Astrocyte (in vitro differentiated cells and primary cell): ENCODE results near the gene EMP2. TPM values are rescaled to one million over a fixed set of nuclear protein-coding genes. Genes with fewer than 3 reads are reported as not detected.

Experiments used
- DNase-seq: peaks from one replicate; pipeline ENCODE4 v3.0.0-alpha.2; 2010; ENCODE audit warnings: low read depth
- FAIRE-seq: peaks from 2 replicates; lab custom pipeline; 2011; peaks lifted over from hg19 to GRCh38; lab: Jason Lieb, UNC
- H2AFZ ChIP-seq: 2 replicates; pipeline ENCODE4 v1.6.0; 2012; ENCODE audit warnings: low read depth, low read length, inconsistent platforms
- H3K27ac ChIP-seq: 2 replicates; pipeline ENCODE4 v1.5.1; 2011; ENCODE audit warnings: low read depth, low read length, inconsistent platforms
- H3K27me3 ChIP-seq: 2 replicates; pipeline ENCODE4 v1.6.0; 2011; ENCODE audit warnings: low read length, inconsistent platforms; ENCODE audit not compliant: insufficient read depth
- H3K36me3 ChIP-seq: 2 replicates; pipeline ENCODE4 v1.5.1; 2011; ENCODE audit warnings: low read length, inconsistent platforms; ENCODE audit not compliant: insufficient read depth
- H3K4me1 ChIP-seq: 2 replicates; pipeline ENCODE4 v1.5.1; 2011; ENCODE audit warnings: low read length, inconsistent platforms; ENCODE audit not compliant: insufficient read depth
- H3K4me2 ChIP-seq: 2 replicates; pipeline ENCODE4 v1.6.0; 2012; ENCODE audit warnings: low read length, inconsistent platforms
- H3K4me3 ChIP-seq: 2 replicates; pipeline ENCODE4 v1.5.1; 2011; ENCODE audit warnings: low read depth, mild to moderate bottlenecking, low read length, inconsistent platforms; ENCODE audit not compliant: insufficient read depth
- H3K79me2 ChIP-seq: 2 replicates; pipeline ENCODE4 v1.6.0; 2012; ENCODE audit warnings: mild to moderate bottlenecking, low read length, inconsistent platforms; ENCODE audit not compliant: insufficient read depth
- H3K9ac ChIP-seq: 2 replicates; pipeline ENCODE4 v1.6.0; 2012; ENCODE audit warnings: mild to moderate bottlenecking, low read length, inconsistent platforms
- H3K9me3 ChIP-seq: 2 replicates; pipeline ENCODE4 v1.5.1; 2012; ENCODE audit warnings: low read depth, mild to moderate bottlenecking, low read length, inconsistent platforms; ENCODE audit not compliant: insufficient read depth
- H4K20me1 ChIP-seq: 2 replicates; pipeline ENCODE4 v1.6.0; 2012; ENCODE audit warnings: low read length, inconsistent platforms; ENCODE audit not compliant: insufficient read depth
- H3K27ac Mint-ChIP-seq: one replicate; pipeline ENCODE4 v1.8.0; 2021; ENCODE audit warnings: mild to moderate bottlenecking, mixed read lengths; ENCODE audit not compliant: unreplicated experiment
- H3K27me3 Mint-ChIP-seq: one replicate; pipeline ENCODE4 v1.8.0; 2021; ENCODE audit warnings: low read depth, mixed read lengths; ENCODE audit not compliant: unreplicated experiment
- H3K36me3 Mint-ChIP-seq: one replicate; pipeline ENCODE4 v1.8.0; 2021; ENCODE audit warnings: low read depth, mixed read lengths; ENCODE audit not compliant: unreplicated experiment
- H3K4me1 Mint-ChIP-seq: one replicate; pipeline ENCODE4 v1.8.0; 2021; ENCODE audit warnings: low read depth, mixed read lengths; ENCODE audit not compliant: unreplicated experiment
- H3K4me3 Mint-ChIP-seq: one replicate; pipeline ENCODE4 v1.8.0; 2021; ENCODE audit warnings: mild to moderate bottlenecking, moderate library complexity, mixed read lengths; ENCODE audit not compliant: unreplicated experiment
- H3K9me3 Mint-ChIP-seq: one replicate; pipeline ENCODE4 v1.8.0; 2021; ENCODE audit warnings: mild to moderate bottlenecking, mixed read lengths; ENCODE audit not compliant: unreplicated experiment
- EZH2 ChIP-seq: IDR thresholded peaks from 2 replicates; pipeline ENCODE4 v1.6.1; 2012; ENCODE audit warnings: mild to moderate bottlenecking, low read length, inconsistent platforms; ENCODE audit not compliant: insufficient read depth
- total RNA-seq: library from RNA; stranded (reverse); gene quantifications from 2 replicates; pipeline ENCODE4 v1.2.1, GENCODE V29; 2021
- TF ChIP-seq, protein P1 (sequence below): IDR thresholded peaks from 2 replicates; pipeline ENCODE4 v1.5.1; 2011; ENCODE audit warnings: low read depth, mild to moderate bottlenecking, inconsistent platforms, low read length, moderate library complexity; ENCODE audit not compliant: insufficient read depth

The EMP2 gene
- total RNA-seq, 1 donor from 2014 or later: 1.7 TPM

DNA sequence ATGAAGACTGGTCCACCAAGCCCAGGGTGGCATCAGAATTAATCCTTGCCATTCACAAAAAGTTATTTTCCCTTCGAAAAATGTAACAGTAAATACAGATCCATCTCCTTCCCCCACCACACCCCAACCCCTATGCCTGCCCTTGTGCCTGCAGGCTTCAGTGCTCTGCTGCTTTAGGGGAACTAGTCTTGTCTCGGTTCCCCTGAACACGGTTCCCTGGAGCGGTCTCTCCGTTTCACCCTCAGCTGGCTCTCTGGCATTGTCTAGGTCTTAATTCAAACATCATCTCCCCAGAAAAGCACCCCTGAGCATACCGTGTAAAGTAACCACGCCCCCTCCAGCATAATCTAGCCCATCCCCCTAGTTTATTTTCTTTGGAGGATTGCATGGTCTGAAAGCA, 25.8 kb downstream of the EMP2 start:
- H3K4me1 ChIP-seq: peaks cover 12% of the 10 kb centered on the region
- H3K36me3 ChIP-seq: no peaks in the 10 kb centered on the region
- no peak for TF ChIP-seq EZH2
- TF ChIP-seq, protein P1, sequence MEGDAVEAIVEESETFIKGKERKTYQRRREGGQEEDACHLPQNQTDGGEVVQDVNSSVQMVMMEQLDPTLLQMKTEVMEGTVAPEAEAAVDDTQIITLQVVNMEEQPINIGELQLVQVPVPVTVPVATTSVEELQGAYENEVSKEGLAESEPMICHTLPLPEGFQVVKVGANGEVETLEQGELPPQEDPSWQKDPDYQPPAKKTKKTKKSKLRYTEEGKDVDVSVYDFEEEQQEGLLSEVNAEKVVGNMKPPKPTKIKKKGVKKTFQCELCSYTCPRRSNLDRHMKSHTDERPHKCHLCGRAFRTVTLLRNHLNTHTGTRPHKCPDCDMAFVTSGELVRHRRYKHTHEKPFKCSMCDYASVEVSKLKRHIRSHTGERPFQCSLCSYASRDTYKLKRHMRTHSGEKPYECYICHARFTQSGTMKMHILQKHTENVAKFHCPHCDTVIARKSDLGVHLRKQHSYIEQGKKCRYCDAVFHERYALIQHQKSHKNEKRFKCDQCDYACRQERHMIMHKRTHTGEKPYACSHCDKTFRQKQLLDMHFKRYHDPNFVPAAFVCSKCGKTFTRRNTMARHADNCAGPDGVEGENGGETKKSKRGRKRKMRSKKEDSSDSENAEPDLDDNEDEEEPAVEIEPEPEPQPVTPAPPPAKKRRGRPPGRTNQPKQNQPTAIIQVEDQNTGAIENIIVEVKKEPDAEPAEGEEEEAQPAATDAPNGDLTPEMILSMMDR: no peak
- no peak overlapping the region for H3K4me2 ChIP-seq
- no peaks in the 10 kb centered on the region for H3K79me2 ChIP-seq
- H3K27ac Mint-ChIP-seq: no peak overlapping the region
- no peaks in the 10 kb centered on the region for H3K27me3 ChIP-seq
- no peak overlapping the region for H3K4me3 ChIP-seq
- H3K27ac ChIP-seq: no peak overlapping the region
- H2AFZ ChIP-seq: no peak overlapping the region
- no peaks in the 10 kb centered on the region for H3K9me3 ChIP-seq
- peaks cover 10% of the 10 kb centered on the region for H3K27me3 Mint-ChIP-seq
- H3K9me3 Mint-ChIP-seq: peaks cover 4% of the 10 kb centered on the region
- no peak overlapping the region for H3K4me3 Mint-ChIP-seq
- H4K20me1 ChIP-seq: no peaks in the 10 kb centered on the region
- FAIRE-seq (no peak), DNase-seq (no peak)
- H3K4me1 Mint-ChIP-seq: no peaks in the 10 kb centered on the region
- H3K36me3 Mint-ChIP-seq: no peaks in the 10 kb centered on the region
- no peak overlapping the region for H3K9ac ChIP-seq

DNA sequence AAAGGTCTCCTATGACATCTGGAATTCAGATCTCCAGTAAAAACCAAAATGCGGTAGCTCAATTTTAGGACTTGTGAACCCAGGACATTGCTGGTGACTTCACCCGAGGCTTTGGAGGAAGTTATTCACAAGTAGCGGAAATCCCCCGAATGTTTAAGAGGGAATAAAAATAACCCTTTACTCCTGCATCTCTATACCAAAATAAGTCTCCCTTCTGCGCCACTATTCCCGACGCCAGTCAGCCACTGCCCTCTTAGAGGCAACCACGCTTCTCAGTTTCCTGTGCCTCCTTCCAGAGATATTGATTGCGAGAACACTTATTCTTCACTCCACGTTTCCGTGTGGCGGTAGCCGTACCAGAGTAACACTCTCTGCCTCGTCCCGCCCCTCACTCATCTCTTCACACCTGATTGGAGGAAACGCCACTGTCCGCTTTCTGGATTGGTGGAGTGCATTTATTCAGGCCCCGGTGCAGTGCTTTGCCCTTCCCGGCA, 27.4 kb downstream of the EMP2 start:
- H3K36me3 ChIP-seq: no peaks in the 10 kb centered on the region
- H3K27ac ChIP-seq: no peak overlapping the region
- no peak for DNase-seq
- peaks cover 2% of the 10 kb centered on the region for H3K9me3 ChIP-seq
- no peak overlapping the region for H3K4me2 ChIP-seq
- Mint-ChIP-seq H3K27me3 (peaks cover 8% of the 10 kb centered on the region), H3K4me3 (no peak overlapping the region), H3K27ac (no peak overlapping the region), H3K9me3 (peaks cover 4% of the 10 kb centered on the region), H3K36me3 (peaks cover 1% of the 10 kb centered on the region), H3K4me1 (no peaks in the 10 kb centered on the region)
- no peaks in the 10 kb centered on the region for H3K27me3 ChIP-seq
- no peaks in the 10 kb centered on the region for H4K20me1 ChIP-seq
- TF ChIP-seq, protein P1: no peak
- no peak for TF ChIP-seq EZH2
- no peak overlapping the region for H3K9ac ChIP-seq
- no peaks in the 10 kb centered on the region for H3K79me2 ChIP-seq
- H3K4me3 ChIP-seq: no peak overlapping the region
- no peak for FAIRE-seq
- H3K4me1 ChIP-seq: no peaks in the 10 kb centered on the region
- no peak overlapping the region for H2AFZ ChIP-seq

DNA sequence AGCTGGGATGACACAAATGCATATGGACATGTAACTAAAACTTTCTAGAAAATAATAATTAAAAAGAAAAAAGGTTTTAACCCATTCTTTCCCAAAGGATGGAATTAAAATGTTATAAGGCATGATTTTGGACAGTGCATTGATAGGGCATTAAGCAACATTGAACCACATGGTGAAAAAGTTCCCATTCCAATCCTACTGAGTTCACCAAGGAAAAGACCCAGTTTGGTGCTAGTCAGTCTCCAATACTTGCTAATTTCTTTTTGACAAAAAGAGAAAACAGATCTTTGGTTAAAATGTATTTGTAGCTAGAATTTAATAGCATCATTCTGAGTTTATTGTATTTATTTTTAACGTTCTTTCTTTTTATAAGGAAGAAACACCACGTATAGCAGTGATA, 28.1 kb downstream of the EMP2 start:
- no peak overlapping the region for H3K4me3 Mint-ChIP-seq
- Histone ChIP-seq H3K9ac (no peak overlapping the region), H3K79me2 (no peaks in the 10 kb centered on the region), H3K4me1 (no peaks in the 10 kb centered on the region), H3K4me3 (no peak overlapping the region), H2AFZ (no peak overlapping the region), H3K27me3 (no peaks in the 10 kb centered on the region), H3K4me2 (no peak overlapping the region), H3K27ac (no peak overlapping the region), H4K20me1 (no peaks in the 10 kb centered on the region), H3K9me3 (peaks cover 2% of the 10 kb centered on the region), H3K36me3 (no peaks in the 10 kb centered on the region)
- H3K27me3 Mint-ChIP-seq: peaks cover 5% of the 10 kb centered on the region
- peaks cover 1% of the 10 kb centered on the region for H3K36me3 Mint-ChIP-seq
- no peak overlapping the region for H3K27ac Mint-ChIP-seq
- no peak for FAIRE-seq
- TF ChIP-seq, protein P1: no peak
- TF ChIP-seq EZH2: no peak
- H3K9me3 Mint-ChIP-seq: peaks cover 5% of the 10 kb centered on the region
- H3K4me1 Mint-ChIP-seq: no peaks in the 10 kb centered on the region
- DNase-seq: no peak
